Measurements from ENCODE around the gene GALNT17. TPM values are rescaled to one million over a fixed set of nuclear protein-coding genes. Genes with fewer than 3 reads are reported as not detected.

Gene GALNT17
- total RNA-seq, 4 donors from 2014 or later: 4.4 to 33.8 (median 11.3) TPM

- Histone ChIP-seq H3K27ac (no peak overlapping the region), H3K36me3 (no peaks in the 10 kb centered on the region), H3K27me3 (no peaks in the 10 kb centered on the region), H3K4me1 (no peaks in the 10 kb centered on the region), H3K9me3 (no peaks in the 10 kb centered on the region), H3K4me3 (no peak overlapping the region)
- TF ChIP-seq POLR2A (IDR thresholded peaks at IDR 0.05) (no peak), CTCF (IDR thresholded peaks at IDR 0.05) (no peak)
- no peak for DNase-seq
- intact Hi-C loops (cut with DNase I; ENCODE audit: low total_unique reads): no loop called here
These were observed 23.3 kb downstream of the GALNT17 start for GRCh38 chr7:71155236-71155635.

- Histone ChIP-seq H3K4me3 (no peak overlapping the region), H3K4me1 (no peaks in the 10 kb centered on the region), H3K27me3 (no peaks in the 10 kb centered on the region), H3K27ac (no peak overlapping the region), H3K36me3 (no peaks in the 10 kb centered on the region), H3K9me3 (no peaks in the 10 kb centered on the region)
- no peak for DNase-seq
- TF ChIP-seq CTCF (IDR thresholded peaks at IDR 0.05) (no peak), POLR2A (IDR thresholded peaks at IDR 0.05) (no peak)
- intact Hi-C loops (cut with DNase I; ENCODE audit: low total_unique reads): no loop called here
These were observed 25.8 kb downstream of the GALNT17 start for GRCh38 chr7:71157757-71158156.

- Histone ChIP-seq H3K4me3 (no peak overlapping the region), H3K36me3 (no peaks in the 10 kb centered on the region), H3K4me1 (no peaks in the 10 kb centered on the region), H3K27me3 (no peaks in the 10 kb centered on the region), H3K9me3 (no peaks in the 10 kb centered on the region), H3K27ac (no peak overlapping the region)
- intact Hi-C loops (cut with DNase I; ENCODE audit: low total_unique reads): no loop called here
- TF ChIP-seq CTCF (IDR thresholded peaks at IDR 0.05): no peak
- TF ChIP-seq POLR2A (IDR thresholded peaks at IDR 0.05): no peak
- no peak for DNase-seq
These were observed 33.8 kb downstream of the GALNT17 start for GRCh38 chr7:71165708-71166107.

- intact Hi-C loops (cut with DNase I; ENCODE audit: low total_unique reads): no loop called here
- Histone ChIP-seq H3K27ac (no peak overlapping the region), H3K4me3 (no peak overlapping the region), H3K36me3 (no peaks in the 10 kb centered on the region), H3K4me1 (no peaks in the 10 kb centered on the region), H3K9me3 (no peaks in the 10 kb centered on the region), H3K27me3 (no peaks in the 10 kb centered on the region)
- TF ChIP-seq POLR2A (IDR thresholded peaks at IDR 0.05): no peak
- no peak for DNase-seq
These were observed 39.5 kb downstream of the GALNT17 start for GRCh38 chr7:71171476-71171875.

GRCh38 chr7:71173955-71174354, 42.0 kb downstream of the GALNT17 start:
- Histone ChIP-seq H3K4me1 (no peaks in the 10 kb centered on the region), H3K4me3 (no peak overlapping the region), H3K27ac (no peak overlapping the region), H3K9me3 (no peaks in the 10 kb centered on the region), H3K27me3 (no peaks in the 10 kb centered on the region), H3K36me3 (no peaks in the 10 kb centered on the region)
- peak in 1 of 2 donors; percentile 21 for DNase-seq
- intact Hi-C loops (cut with DNase I; ENCODE audit: low total_unique reads): no loop called here
- TF ChIP-seq CTCF (IDR thresholded peaks at IDR 0.05) (no peak), POLR2A (IDR thresholded peaks at IDR 0.05) (no peak)

GRCh38 chr7:71182438-71182935, 50.5 kb downstream of the GALNT17 start:
- H3K4me3 ChIP-seq: no peak overlapping the region
- no peaks in the 10 kb centered on the region for H3K4me1 ChIP-seq
- TF ChIP-seq POLR2A (IDR thresholded peaks at IDR 0.05) (no peak), CTCF (IDR thresholded peaks at IDR 0.05) (no peak)
- H3K9me3 ChIP-seq: no peaks in the 10 kb centered on the region
- no peak for DNase-seq
- intact Hi-C loops (cut with DNase I; ENCODE audit: low total_unique reads): no loop called here
- H3K27me3 ChIP-seq: no peaks in the 10 kb centered on the region
- H3K27ac ChIP-seq: no peak overlapping the region
- no peaks in the 10 kb centered on the region for H3K36me3 ChIP-seq

All from uterus (tissue), 4 donors.